Loucy (cell line): ENCODE results near the gene SENP7.

Source experiments
- CTCF ChIP-seq: fragments of 200-600 bp; sonication (generic); conservative IDR thresholded peaks from 2 replicates; pipeline ENCODE4 v1.5.1; 2014; ENCODE audit warnings: mild to moderate bottlenecking, antibody characterized with exemption, low read length
- EZH2phosphoT487 ChIP-seq: fragments of 200-600 bp; IDR thresholded peaks from 2 replicates; pipeline ENCODE4 v1.6.1; 2018; ENCODE audit warnings: antibody characterized with exemption, mild to moderate bottlenecking, moderate library complexity, borderline replicate concordance

- TF ChIP-seq CTCF (no peak), EZH2phosphoT487 (no peak)
Observed at GRCh38 chr3:101433652-101434051, 79.4 kb downstream of the SENP7 start.
